Thoracic aorta (tissue), 2 donors: Measurements from ENCODE around the gene LRRC1. TPM values are rescaled to one million over a fixed set of nuclear protein-coding genes. Genes with fewer than 3 reads are reported as not detected.

ENCODE experiments used
- ATAC-seq: fragments of 150-250 bp; one replicate; pipeline ENCODE4 v1.8.0; 2017; ENCODE audit warnings: low read depth; ENCODE audit not compliant: insufficient number of reproducible peaks, low FRiP score
- DNase-seq: peaks from one replicate; pipeline ENCODE4 v3.0.0-alpha.2; 2020; ENCODE audit warnings: low spot score
- H3K27ac ChIP-seq, 2 donors: fragments of 200-600 bp; sonication (generic); 1 replicate in 1 of 2; 2 replicates in 1 of 2; pipeline ENCODE4 v1.5.1; 2016; ENCODE audit warnings: mild to moderate bottlenecking in 2 of 2, moderate library complexity in 2 of 2
- H3K27me3 ChIP-seq: fragments of 200-600 bp; sonication (generic); replicated peaks from 2 replicates; pipeline ENCODE4 v1.6.0; 2016; ENCODE audit warnings: mild to moderate bottlenecking; ENCODE audit not compliant: insufficient read depth
- H3K36me3 ChIP-seq: fragments of 200-600 bp; sonication (generic); one replicate; pipeline ENCODE4 v1.5.1; 2016
- H3K4me1 ChIP-seq, 2 donors: fragments of 200-600 bp; sonication (generic); 1 replicate in 1 of 2; 2 replicates in 1 of 2; pipeline versions ENCODE4 v1.5.1 to v1.6.0; 2016; ENCODE audit warnings: low read depth in 2 of 2, mild to moderate bottlenecking in 1 of 2; ENCODE audit not compliant: control insufficient read depth in 1 of 2
- H3K4me3 ChIP-seq: fragments of 200-600 bp; sonication (generic); 2 replicates; pipeline ENCODE4 v1.5.1; 2016; ENCODE audit warnings: mild to moderate bottlenecking
- H3K9me3 ChIP-seq: fragments of 200-600 bp; sonication (generic); 2 replicates; pipeline ENCODE4 v1.5.1; 2016
- CTCF ChIP-seq: fragments of 200-600 bp; sonication (generic); IDR thresholded peaks from one replicate; pipeline ENCODE4 v1.5.1; 2019; ENCODE audit warnings: antibody characterized with exemption
- total RNA-seq, 2 donors: library from RNA; depleted of rRNA; stranded (reverse); fragments of >200 nt; gene quantifications; one replicate each; pipeline versions ENCODE4 v1.1.0 to v1.2.3, GENCODE V29; 2016

Gene LRRC1
- total RNA-seq, 2 donors from 2014 or later, result 18.5 to 22.8 TPM

GRCh38 chr6:53937461-53937860 is 142.7 kb downstream of the LRRC1 start:
- DNase-seq, result no peak
- no peaks in the 10 kb centered on the region for H3K36me3 ChIP-seq
- ATAC-seq, result no peak
- no peaks in the 10 kb centered on the region for H3K27me3 ChIP-seq
- H3K9me3 ChIP-seq, result no peaks in the 10 kb centered on the region
- no peak overlapping the region for H3K4me3 ChIP-seq
- no peak overlapping the region for H3K27ac ChIP-seq
- TF ChIP-seq CTCF, result no peak
- no peaks in the 10 kb centered on the region for H3K4me1 ChIP-seq

- no peak for TF ChIP-seq CTCF
- H3K4me3 ChIP-seq, result no peak overlapping the region
- ATAC-seq (no peak), DNase-seq (no peak)
- H3K27me3 ChIP-seq, result no peaks in the 10 kb centered on the region
- H3K4me1 ChIP-seq, result peaks cover 7 to 12% of the 10 kb centered on the region in 2 donors
- H3K27ac ChIP-seq, result no peak overlapping the region
- H3K9me3 ChIP-seq, result no peaks in the 10 kb centered on the region
- H3K36me3 ChIP-seq, result no peaks in the 10 kb centered on the region
Measured at GRCh38 chr6:53938810-53939209, 144.0 kb downstream of the LRRC1 start.

- Histone ChIP-seq H3K36me3 (no peaks in the 10 kb centered on the region), H3K4me1 (peaks cover 13 to 22% of the 10 kb centered on the region in 2 donors), H3K27me3 (no peaks in the 10 kb centered on the region), H3K9me3 (no peaks in the 10 kb centered on the region), H3K4me3 (no peak overlapping the region), H3K27ac (no peak overlapping the region)
- ATAC-seq (no peak), DNase-seq (no peak)
- no peak for TF ChIP-seq CTCF
Measured at GRCh38 chr6:53939830-53940229, 145.0 kb downstream of the LRRC1 start.

GRCh38 chr6:53943395-53943794 is 148.6 kb downstream of the LRRC1 start:
- ATAC-seq, result peak; percentile 57
- Histone ChIP-seq H3K27me3 (no peaks in the 10 kb centered on the region), H3K36me3 (no peaks in the 10 kb centered on the region), H3K4me3 (no peak overlapping the region), H3K4me1 (peaks cover 13 to 22% of the 10 kb centered on the region in 2 donors), H3K27ac (peak overlapping the region; percentile 43 to 66), H3K9me3 (peaks cover 5% of the 10 kb centered on the region)
- TF ChIP-seq CTCF, result no peak
- DNase-seq, result no peak

GRCh38 chr6:53944091-53944490 is 149.3 kb downstream of the LRRC1 start:
- peak overlapping the region; percentile 43 to 66 for H3K27ac ChIP-seq
- no peak for TF ChIP-seq CTCF
- no peak for DNase-seq
- peaks cover 13 to 22% of the 10 kb centered on the region in 2 donors for H3K4me1 ChIP-seq
- no peaks in the 10 kb centered on the region for H3K36me3 ChIP-seq
- no peaks in the 10 kb centered on the region for H3K27me3 ChIP-seq
- H3K4me3 ChIP-seq, result no peak overlapping the region
- no peak for ATAC-seq
- H3K9me3 ChIP-seq, result peaks cover 5% of the 10 kb centered on the region
